DLD1 (cell line): ENCODE measurements around the gene LMNTD2.

Experiments
- in situ Hi-C: cut with HindIII; loops from 2 replicates; pipeline ENCODE4 v1.10.0; 2017; ENCODE audit warnings: low sequenced_read_pairs

Gene LMNTD2, protein sequence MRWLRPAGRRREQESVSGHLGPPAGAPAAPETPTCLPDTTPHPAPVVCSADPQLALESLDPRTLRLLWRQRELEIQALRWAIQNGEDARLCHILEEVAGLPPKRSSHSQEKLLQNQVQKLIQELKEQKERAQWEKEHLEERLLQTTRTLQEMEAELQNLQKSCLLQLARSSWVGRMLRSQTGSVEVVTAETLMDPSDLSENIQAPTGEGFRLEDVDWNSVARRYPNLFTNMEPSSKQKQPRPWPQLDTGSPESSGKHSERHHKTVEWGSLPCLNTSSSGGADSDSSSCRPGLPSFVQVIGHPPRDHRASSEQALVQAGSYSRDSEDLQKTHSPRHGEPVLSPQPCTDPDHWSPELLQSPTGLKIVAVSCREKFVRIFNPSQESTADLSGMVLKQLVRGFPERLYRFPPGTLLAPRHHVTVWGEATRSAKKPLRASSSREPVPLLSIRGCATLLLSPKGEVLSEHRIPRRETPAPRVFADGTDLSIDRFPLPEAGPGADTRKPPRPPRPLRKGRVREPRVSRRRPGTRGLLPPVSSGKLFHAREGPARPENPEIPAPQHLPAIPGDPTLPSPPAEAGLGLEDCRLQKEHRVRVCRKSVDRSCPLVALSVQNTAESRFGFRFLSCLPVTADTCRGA

GRCh38 chr11:560305-561147, at the start of gene LMNTD2, which contains the start of gene RASSF7:
LMNTD2 (minus strand) TSS chr11:560738; CDS start chr11:560716, 22 bp downstream.
RASSF7 (plus strand) TSS chr11:560970; CDS start chr11:561769, 799 bp downstream.
- in situ Hi-C loops: no loop called here

DNA sequence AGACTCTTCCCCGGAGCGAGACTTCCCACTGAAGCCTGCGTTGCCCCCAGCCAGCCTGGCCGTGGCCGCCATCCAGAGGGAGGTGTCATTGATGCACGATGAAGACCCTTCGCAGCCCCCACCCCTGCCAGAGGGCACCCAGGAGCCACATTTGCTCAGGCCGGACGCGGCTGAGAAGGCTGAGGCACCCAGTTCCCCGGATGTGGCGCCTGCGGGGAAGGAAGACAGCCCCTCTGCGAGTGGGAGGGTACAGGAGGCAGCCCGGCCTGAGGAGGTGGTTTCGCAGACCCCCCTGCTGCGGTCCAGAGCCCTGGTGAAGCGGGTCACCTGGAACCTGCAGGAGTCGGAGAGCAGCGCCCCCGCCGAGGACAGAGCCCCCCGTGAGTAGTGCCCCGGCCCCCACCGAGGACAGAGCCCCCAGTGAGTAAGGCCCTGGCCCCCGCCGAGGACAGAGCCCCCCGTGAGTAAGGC, 48.8 kb upstream of the LMNTD2 start:
- in situ Hi-C loops: no loop called here

GRCh38 chr11:608791-609251, 48.3 kb upstream of the LMNTD2 start:
- in situ Hi-C loops: no loop called here

DNA sequence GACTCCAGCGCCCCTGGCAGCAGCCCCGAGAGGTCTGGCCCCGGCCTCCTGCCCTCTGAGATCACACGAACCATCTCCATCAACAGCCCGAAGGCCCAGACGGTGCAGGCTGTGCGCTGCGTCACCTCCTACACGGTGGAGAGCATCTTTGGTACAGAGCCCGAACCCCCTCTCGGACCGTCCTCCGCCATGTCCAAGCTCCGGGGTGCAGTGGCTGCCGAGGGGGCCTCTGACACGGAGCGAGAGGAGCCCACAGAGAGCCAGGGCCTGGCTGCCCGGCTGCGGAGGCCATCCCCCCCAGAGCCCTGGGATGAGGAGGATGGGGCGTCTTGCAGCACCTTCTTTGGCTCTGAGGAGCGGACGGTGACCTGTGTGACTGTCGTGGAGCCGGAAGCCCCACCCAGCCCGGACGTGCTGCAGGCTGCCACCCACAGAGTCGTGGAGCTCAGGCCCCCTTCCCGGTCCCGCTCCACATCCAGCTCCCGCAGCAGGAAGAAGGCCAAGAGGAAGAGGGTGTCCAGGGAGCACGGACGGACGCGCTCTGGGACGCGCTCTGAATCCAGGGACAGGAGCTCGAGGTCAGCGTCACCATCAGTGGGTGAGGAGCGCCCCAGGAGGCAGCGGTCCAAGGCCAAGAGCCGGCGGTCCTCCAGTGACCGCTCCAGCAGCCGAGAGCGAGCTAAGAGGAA, 47.6 kb upstream of the LMNTD2 start:
- in situ Hi-C loops: no loop called here

GRCh38 chr11:607020-607780, 46.7 kb upstream of the LMNTD2 start:
- in situ Hi-C loops: no loop called here

- in situ Hi-C loops: no loop called here
Observed at GRCh38 chr11:606245-606644, 45.7 kb upstream of the LMNTD2 start.

GRCh38 chr11:605286-606129, 45.0 kb upstream of the LMNTD2 start:
- in situ Hi-C loops: no loop called here

DNA sequence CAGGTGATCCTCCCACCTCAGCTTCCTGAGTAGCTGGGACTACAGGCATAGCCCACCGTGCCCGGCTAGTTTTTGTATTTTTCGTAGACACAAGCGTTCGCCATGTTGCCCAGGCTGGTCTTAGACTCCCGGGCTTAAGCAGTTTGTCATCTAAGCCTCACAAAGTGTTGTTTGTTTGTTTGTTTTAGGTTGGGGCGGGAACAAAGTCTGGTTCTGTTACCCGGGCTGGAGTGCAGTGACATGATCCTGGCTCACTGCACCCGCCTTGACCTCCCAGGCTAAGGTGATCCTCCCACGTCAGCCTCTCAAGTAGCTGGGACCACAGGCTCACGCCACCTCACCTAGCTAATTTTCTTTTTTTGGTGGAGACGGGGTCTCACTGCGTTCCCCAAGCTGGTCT, 42.6 kb upstream of the LMNTD2 start:
- in situ Hi-C loops: no loop called here

GRCh38 chr11:601573-602245, 41.2 kb upstream of the LMNTD2 start:
- in situ Hi-C loops: no loop called here

- in situ Hi-C loops: no loop called here
Observed at GRCh38 chr11:598005-598680, 37.6 kb upstream of the LMNTD2 start.

DNA sequence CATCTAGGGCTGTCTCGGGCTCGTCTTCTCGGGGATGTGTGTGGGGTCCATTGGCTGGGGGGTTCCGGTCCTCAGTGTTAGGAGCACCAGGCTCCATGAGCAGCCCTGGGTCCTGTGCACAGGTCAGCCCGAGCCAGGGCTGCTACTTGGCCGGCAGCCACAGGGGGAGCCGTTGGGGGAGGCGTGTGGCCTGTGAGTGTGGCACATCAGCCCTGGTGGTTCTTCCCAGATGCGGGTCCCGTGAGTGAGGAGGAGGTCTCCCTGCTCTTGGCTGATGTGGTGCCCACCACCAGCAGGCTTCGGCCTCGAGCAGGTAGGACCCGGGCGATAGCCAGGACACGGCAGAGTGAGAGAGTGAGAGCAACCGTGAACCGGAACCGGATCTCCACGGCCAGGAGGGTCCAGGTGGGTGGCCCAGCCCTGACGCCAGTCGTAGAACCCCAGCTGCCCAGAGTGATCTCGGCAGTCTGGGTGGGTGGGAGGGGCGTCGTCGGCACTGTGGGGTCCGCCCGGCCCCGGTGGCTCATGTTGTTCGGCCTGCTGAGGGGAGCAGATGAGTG, 36.7 kb upstream of the LMNTD2 start:
- in situ Hi-C loops: no loop called here

- in situ Hi-C loops: no loop called here
Observed at GRCh38 chr11:596374-596773, 35.8 kb upstream of the LMNTD2 start.

DNA sequence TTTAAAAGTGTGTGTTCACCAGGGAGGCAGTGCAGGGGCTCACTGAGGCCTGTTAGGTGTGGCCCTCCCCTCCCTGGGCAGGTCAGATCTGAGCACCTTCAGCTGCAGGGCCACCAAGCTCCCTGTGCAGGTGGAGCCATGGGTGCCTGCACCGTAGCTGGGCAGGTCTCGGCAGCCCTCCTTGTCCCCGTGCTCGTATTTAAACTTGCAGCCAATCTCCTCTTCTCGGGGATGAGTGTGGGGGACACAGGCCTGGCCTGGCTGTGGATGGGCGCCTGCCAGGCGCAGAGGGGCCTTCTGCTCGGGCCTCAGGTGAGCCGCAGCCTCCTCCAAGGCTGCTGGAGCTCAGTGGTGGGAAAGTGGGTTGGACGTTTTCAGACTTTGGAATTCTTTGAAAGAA, 34.9 kb upstream of the LMNTD2 start:
- in situ Hi-C loops: no loop called here

GRCh38 chr11:593347-593746, 32.8 kb upstream of the LMNTD2 start:
- in situ Hi-C loops: no loop called here

DNA sequence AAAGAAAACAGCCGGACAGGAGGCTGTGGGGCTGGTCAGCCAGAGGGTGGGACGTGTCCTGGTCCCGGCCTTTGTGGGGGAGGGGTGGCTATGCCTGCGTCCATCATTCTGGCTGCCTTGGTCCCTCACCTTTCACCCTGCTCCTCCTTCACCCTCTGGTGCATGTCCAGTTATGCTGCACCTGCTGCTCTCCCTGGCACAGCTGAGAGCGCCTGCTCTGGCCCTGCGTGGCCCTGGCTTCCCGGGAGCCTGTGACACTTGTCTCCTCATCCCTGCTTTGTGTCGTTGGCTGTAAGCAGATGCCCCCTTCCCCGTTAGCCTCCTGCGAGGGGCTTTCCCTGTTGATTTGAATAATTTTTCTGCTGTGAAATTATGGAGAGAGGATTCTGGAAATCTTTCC, 32.4 kb upstream of the LMNTD2 start:
- in situ Hi-C loops: no loop called here

- in situ Hi-C loops: no loop called here
Observed at GRCh38 chr11:592501-592900, 32.0 kb upstream of the LMNTD2 start.

- in situ Hi-C loops: no loop called here
Observed at GRCh38 chr11:590997-591396, 30.5 kb upstream of the LMNTD2 start.

DNA sequence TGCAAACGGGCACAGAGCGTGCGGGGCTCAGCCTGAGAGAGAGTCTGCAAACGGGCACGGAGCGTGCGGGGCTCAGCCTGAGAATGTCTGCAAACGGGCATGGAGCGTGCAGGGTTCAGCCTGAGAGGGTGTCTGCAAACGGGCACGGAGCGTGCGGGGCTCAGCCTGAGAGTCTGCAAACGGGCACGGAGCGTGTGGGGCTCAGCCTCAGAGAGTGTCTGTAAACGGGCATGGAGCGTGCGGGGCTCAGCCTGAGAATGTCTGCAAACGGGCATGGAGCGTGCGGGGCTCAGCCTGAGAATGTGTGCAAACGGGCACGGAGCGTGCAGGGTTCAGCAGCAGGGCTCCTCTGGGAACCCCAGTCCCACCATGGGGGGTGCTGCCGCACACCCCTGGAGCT, 29.3 kb upstream of the LMNTD2 start:
- in situ Hi-C loops: no loop called here
